Fibroblast of mammary gland (primary cell): ENCODE data around the gene VRK2.

Source experiments
- DNase-seq: peaks from one replicate; pipeline ENCODE4 v3.0.0-alpha.2; 2010; ENCODE audit warnings: low read depth
- H3K4me3 ChIP-seq: 2 replicates; pipeline ENCODE4 v1.5.1; 2011; ENCODE audit warnings: low read depth, mild to moderate bottlenecking, low read length, moderate library complexity; ENCODE audit not compliant: control insufficient read depth
- TF ChIP-seq, protein P1 (sequence below): conservative IDR thresholded peaks from 2 replicates; pipeline ENCODE4 v1.5.1; 2011; ENCODE audit warnings: low read depth, low read length, inconsistent platforms; ENCODE audit not compliant: control insufficient read depth, insufficient read depth

VRK2 gene

DNA sequence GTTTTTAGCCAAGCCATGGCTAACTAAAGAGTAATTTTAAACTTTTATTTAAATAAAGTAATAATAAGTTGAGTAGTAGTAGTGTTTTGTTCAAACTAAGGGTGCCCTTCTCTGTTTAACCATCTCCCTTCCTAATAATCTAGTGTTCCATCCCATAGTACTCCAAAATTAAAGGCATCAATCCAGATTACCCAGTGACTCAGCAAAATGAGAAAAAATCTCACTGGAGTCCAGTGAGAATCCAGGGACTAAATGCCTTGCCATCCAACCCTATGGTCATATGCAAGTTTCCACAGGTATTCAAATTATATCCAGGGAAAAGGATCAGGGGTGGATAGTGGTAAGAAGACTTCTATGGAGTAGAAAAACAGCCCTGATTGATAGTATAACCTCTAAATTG, 19.6 kb upstream of the VRK2 start:
- H3K4me3 ChIP-seq, result no peak overlapping the region
- no peak for DNase-seq
- TF ChIP-seq, protein P1, sequence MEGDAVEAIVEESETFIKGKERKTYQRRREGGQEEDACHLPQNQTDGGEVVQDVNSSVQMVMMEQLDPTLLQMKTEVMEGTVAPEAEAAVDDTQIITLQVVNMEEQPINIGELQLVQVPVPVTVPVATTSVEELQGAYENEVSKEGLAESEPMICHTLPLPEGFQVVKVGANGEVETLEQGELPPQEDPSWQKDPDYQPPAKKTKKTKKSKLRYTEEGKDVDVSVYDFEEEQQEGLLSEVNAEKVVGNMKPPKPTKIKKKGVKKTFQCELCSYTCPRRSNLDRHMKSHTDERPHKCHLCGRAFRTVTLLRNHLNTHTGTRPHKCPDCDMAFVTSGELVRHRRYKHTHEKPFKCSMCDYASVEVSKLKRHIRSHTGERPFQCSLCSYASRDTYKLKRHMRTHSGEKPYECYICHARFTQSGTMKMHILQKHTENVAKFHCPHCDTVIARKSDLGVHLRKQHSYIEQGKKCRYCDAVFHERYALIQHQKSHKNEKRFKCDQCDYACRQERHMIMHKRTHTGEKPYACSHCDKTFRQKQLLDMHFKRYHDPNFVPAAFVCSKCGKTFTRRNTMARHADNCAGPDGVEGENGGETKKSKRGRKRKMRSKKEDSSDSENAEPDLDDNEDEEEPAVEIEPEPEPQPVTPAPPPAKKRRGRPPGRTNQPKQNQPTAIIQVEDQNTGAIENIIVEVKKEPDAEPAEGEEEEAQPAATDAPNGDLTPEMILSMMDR, result no peak

DNA sequence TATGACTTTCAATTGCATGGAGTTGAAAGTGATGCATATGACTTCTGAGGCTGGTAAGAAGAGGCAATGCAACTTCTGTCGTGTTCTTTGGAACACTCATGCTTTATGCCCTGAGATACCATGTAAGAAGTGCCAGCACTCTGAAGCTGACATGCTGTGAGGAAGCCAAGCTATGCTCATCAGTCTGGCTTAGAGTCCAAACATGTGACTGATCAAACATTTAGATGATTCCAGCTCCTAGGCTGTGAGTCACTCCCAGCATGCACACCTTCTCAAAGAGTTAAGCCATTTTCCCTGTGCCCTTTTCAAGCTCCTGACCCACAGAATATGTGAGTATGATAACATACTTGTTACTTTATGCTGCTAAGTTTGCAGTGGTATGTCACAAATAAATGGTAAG, 15.8 kb upstream of the VRK2 start:
- H3K4me3 ChIP-seq, result no peak overlapping the region
- TF ChIP-seq, protein P1, result no peak
- peak; percentile 43 for DNase-seq

DNA sequence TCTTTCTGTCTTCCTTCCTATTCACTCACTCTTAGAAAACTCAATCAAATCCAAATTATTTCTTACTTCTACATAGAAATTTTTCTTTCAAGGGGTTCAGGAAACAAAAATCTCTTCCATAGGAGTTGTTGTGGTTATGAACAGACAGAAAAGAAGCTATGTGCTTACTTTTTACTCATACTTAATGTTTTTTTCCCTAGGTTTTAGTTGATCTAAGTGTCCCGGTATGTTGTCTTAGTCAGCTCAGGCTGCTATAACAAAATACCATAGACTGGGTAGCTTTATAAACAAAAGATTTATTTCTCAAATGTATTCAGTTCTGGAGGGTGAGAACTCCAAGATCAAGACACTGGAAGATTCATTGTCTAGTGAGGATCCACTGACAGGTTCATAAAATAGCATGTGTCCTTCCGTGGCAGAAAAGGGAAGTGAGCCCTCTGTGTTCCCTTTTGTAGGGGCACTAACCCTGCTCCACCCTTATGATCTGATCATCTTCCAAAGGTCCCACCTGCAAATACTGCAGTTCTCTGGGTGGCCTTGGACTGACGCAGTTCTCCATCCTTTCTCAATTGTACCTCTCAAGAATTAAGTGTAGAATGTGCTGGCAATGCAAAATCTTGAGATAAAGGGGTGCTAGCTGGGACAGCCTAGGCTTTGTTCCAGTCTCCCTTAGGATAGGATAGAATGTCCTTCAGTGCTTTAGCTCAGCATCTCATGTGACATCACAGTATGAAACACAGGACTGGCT, 14.4 kb upstream of the VRK2 start:
- TF ChIP-seq, protein P1, result no peak
- no peak overlapping the region for H3K4me3 ChIP-seq
- DNase-seq, result peak; percentile 21

DNA sequence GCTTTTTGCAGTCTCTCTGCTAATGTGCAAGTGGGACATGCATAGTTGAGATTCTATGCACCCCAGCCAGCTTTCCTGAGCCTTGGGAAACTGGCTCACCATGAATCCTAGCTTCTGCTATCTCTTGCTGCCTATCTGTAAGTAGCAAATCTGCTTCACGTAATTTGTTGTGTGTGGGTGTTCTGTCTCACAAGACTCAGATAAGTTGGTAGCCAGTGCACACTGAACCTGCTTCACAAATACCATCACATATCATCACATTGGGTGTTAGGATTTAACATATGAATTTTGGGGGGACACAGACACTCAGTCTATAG, 13.9 kb upstream of the VRK2 start:
- TF ChIP-seq, protein P1, result no peak
- DNase-seq, result no peak
- no peak overlapping the region for H3K4me3 ChIP-seq

DNA sequence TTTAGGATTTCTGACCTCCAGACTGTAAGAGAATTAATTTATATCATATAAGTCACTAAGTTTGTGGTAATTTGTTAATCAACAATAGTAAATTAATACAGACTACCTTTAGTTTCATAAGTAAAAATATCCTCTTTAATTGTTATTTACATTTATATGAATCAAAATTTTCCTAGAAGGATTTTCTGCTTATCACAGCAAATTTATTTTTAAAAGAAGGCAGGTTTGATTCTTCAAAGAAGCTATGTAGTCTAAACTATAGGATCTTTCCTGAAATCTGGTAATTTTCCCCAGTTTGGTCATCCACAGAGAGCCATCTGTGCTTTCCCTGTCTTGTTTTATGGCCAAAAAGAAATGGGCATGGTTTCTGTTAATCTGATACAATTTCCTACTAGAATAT, 13.1 kb upstream of the VRK2 start:
- TF ChIP-seq, protein P1, result no peak
- DNase-seq, result no peak
- H3K4me3 ChIP-seq, result no peak overlapping the region

DNA sequence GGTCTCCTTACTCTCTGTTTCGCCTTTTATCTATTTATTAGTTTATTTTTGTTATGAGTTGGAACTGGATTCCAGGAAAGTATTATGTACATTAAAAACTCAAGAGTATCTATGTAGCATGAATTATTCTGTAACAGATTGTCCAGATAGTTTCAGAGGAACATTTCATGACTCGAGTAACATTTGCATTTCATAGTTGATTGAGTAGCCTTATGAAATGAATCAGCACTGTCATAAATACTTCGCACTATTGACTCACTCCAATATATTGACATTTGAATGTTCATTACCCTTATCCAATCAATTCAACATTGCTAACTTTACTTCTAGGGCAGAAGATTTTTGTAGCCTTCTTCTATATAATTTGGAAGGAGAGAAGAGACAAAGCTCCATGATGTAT, 11.3 kb upstream of the VRK2 start:
- no peak for DNase-seq
- TF ChIP-seq, protein P1, result no peak
- no peak overlapping the region for H3K4me3 ChIP-seq

DNA sequence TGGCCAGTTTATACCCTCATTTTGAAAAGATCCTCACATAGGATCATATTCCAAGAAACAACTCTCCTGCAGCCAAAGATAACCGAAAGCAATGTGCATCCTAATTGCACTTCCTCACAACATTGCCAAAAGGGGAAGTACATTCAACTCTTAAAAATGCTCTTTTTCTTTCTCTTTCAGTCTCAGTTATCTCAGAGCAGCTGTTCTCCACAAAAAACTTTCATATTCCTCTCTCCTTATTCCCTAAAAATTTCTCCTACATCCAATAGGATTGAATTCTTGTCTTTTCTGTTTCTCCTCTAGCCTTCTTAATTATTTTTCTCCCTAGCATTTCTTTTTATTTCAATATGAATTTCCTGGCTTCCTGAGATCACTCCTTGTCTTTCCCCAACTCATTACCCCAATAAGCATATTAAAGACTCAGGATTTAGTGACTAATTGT, 7.4 kb upstream of the VRK2 start:
- TF ChIP-seq, protein P1, result no peak
- peak; percentile 61 for DNase-seq

More for the DNA sequence above, 7.4 kb upstream of the VRK2 start:
- no peak overlapping the region for H3K4me3 ChIP-seq
